GM19025 (cell line): ENCODE data around the gene LRRK1.
A peak's percentile ranks its signal among the peaks of the same experiment; 100 is the strongest.

ENCODE experiments used
- ATAC-seq: cut with Tn5 transposase; IDR thresholded peaks from one replicate; pipeline ENCODE4 v1.9.1; 2021; ENCODE audit warnings: mild to moderate bottlenecking, low read depth, moderate library complexity; ENCODE audit not compliant: unreplicated experiment

LRRK1 gene

DNA sequence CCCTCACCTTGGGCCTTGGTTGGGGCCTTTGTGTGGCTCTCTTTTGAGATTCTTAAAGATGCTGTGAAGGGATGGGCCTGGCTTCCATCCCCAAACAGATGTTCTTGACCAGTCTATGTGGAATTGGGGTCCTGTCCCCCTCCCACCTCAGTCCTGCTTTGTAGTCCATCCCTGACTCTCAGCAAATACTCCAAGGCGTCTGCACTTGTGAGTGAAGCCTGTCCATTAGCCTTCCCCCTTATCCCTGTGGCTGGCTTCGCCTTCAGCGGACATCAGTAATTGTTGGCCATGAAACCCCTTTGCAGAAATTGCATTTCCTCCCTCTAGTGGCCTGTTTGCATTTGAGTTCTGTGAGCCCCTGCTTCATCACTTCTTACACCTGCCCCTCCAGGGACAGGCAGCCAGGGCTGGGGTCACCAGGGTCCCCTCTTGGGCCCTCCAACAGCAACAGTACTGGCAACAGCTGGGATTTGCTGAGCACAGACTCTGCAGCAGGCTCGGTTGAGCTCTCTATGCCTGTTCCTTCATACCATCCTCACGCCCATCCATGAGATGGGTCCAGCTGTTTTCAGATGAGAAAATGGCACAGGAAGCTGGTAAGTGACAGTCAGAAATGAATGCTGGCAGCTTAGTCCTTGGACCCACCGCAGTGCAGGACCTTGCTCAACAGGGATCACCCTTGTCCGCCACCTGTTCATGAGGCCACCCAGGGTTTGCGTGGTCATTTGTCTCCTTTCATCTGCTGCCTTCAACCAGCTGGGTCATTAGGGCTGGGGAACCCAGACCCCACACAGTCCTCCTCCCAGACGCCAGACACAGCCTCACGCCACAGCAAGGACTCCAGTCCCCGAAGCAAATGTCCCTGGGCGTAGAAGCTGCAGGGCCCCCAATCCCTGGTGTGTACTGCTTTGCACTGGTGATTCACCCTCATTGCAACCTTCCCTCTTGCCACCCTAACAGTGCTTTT is 8.9 kb upstream of the LRRK1 start:
- no peak for ATAC-seq

GRCh38 chr15:100911086-100911485 is 8.1 kb upstream of the LRRK1 start:
- ATAC-seq, result no peak

- no peak for ATAC-seq
These were observed 5.2 kb upstream of the LRRK1 start for GRCh38 chr15:100913961-100914360.

GRCh38 chr15:100914876-100915275 is 4.3 kb upstream of the LRRK1 start:
- no peak for ATAC-seq

GRCh38 chr15:100918034-100918689 is 995 bp upstream of the LRRK1 start:
- peak; percentile 45 for ATAC-seq

DNA sequence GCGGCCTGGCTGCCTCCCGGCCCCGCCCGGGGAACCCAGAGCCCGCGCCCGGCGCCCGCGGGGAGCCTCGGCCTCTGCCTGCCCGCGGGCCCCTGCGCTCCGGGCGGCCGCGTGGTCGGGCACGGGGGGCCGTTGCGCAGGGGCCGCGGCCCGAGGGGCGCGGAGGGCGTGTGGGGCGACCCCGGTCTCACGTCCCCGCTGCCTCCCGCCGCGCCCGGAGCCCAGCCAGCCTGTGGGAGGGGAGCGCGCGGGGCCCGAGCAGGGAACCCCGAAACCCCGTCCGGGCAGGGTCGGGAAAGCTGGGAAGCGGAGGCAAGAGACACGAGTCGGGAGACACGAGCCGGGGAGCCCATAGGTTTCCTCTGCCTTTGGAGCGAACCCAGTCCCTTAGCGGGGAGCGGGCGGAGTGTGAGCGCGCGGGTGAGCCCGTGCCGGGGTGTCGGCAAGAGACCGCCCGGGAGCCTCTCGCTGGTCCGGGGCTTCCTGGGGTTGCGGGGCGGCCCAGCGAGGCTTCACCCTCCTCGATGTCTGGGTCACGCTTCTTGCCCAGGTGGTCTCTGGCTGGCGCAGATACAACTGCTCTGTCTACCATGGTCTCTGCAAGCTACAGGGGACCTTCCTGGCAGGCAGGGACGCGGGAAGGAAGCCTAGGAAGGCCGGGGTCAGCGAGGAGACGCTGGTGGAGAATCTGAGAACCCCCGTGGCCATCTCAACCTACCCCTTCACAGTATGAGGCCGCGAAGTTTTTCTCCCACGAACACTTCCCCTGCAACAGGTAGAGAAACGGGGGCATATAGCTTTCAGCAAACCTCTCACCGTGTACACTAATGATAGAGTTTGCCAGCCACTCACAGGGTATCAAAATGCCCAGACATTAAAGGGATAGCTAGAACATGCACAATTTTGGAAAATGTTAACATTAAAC is 586 bp downstream of the LRRK1 start:
- peak; percentile 9 for ATAC-seq

GRCh38 chr15:100920516-100921135 is 1.5 kb downstream of the LRRK1 start:
- ATAC-seq, result no peak

DNA sequence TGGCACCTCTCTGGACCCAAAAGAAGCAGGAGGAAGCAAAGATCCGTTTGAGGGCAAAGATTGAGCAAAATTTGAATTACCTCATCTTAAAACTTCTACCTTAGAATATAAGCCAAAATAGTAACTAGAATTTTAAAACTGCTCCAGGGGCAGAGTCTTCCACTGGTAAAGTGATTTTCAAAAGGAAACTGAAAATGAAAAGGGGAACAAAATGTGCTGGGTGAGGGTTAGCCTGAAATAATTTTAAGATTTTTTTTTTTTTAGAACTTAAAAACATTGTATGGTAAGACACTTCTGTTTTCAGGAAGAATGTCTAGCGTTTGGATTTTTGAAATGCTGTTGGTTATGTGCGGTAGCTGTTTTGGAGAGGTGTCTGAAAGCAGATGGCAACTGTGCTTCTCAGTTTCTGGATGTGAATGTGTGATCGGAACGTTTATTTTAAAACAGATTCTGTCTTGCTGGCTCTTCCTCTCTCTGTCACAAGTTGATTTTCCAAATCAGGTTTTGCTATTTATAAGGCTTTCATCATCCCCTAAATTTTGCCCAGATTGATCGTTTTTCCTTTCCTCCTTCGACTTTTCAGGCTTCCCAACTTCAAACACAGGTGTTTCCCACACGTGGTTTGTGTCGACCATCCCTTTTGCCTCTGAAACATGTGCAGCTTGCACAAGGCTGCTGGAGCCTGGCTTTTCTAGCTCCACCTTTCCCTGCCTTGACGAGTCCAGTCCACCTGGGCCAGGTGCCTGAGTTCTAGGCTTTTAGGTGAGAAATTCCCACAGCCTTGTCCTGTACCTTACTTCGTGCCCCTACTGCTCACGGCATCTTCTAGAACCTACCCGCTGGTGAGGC is 3.3 kb downstream of the LRRK1 start:
- ATAC-seq, result no peak

- ATAC-seq, result no peak
These were observed 3.9 kb downstream of the LRRK1 start for GRCh38 chr15:100923076-100923475.

DNA sequence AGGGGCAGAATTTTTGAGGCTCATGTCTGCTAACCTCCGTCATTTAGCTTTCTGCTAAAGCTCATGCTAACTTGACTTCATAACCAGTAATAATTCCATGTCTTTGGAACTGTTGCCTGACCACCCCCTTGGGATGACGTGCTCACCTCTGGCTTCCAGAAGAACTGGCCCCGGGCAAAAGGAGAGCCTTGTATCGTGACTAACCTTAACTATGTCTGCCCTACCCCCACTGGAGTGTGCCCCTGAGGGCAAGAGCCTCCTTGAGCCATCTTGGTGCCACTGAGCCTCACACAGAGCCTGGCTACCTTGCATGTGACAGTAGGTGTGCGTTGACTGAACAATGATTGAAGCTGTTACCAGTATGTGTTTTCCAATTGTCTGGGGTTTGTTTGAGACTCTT is 4.7 kb downstream of the LRRK1 start:
- ATAC-seq, result no peak

- no peak for ATAC-seq
These were observed 5.3 kb downstream of the LRRK1 start for GRCh38 chr15:100924436-100924835.

DNA sequence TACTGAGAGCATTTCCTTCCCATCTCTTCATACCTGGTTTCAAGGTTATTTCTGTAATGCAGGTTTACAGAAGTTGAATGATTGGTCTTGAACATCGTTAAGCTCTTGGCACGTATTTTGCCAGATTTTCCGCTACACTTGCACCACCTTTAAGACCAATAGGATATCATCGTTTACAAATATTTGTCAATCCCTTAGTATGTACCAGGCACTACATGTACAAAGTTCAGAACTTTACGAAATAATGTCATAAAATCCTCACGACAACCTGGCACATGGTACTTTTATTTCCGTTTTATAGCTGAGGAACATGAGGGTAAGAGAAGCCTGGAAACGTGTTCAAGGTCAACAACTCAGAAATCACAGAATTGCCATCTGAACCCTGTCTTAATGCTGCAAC is 6.3 kb downstream of the LRRK1 start:
- no peak for ATAC-seq

- ATAC-seq, result no peak
These were observed 7.1 kb downstream of the LRRK1 start for GRCh38 chr15:100926258-100926657.

GRCh38 chr15:100926971-100927756 is 8.0 kb downstream of the LRRK1 start:
- ATAC-seq, result peak; percentile 36

- ATAC-seq, result no peak
These were observed 9.6 kb downstream of the LRRK1 start for GRCh38 chr15:100928632-100929280.

- no peak for ATAC-seq
These were observed 10.5 kb downstream of the LRRK1 start for GRCh38 chr15:100929641-100930042.

GRCh38 chr15:100930306-100930848 is 11.2 kb downstream of the LRRK1 start:
- ATAC-seq, result no peak
